Duodenal mucosa (tissue), 2 donors: Measurements from ENCODE around the gene CDC42BPA.
"Not testable (repeated sequence)": the region's sequence is repeated elsewhere in the genome, so short reads cannot be mapped to it uniquely, and the experiment has no call there.

Source experiments
- H3K27ac ChIP-seq: one replicate; pipeline ENCODE4 v1.7.0; 2013; ENCODE audit warnings: low read depth, low read length
- H3K27me3 ChIP-seq, 2 donors: one replicate each; pipeline ENCODE4 v1.7.0; 2013; ENCODE audit warnings: low read length in 2 of 2, control low read depth in 1 of 2; ENCODE audit not compliant: insufficient read depth in 2 of 2, control insufficient read depth in 1 of 2
- H3K36me3 ChIP-seq, 2 donors: one replicate each; pipeline ENCODE4 v1.7.0; 2013; ENCODE audit warnings: low read length in 2 of 2, control low read depth in 1 of 2; ENCODE audit not compliant: insufficient read depth in 2 of 2, control insufficient read depth in 1 of 2
- H3K4me1 ChIP-seq, 2 donors: one replicate each; pipeline ENCODE4 v1.7.0; 2013; ENCODE audit warnings: low read length in 2 of 2, control low read depth in 1 of 2; ENCODE audit not compliant: insufficient read depth in 2 of 2, control insufficient read depth in 1 of 2
- H3K4me3 ChIP-seq, 2 donors: one replicate each; pipeline ENCODE4 v1.7.0; 2013; ENCODE audit warnings: low read length in 2 of 2, low read depth in 1 of 2
- H3K9ac ChIP-seq, 2 donors: one replicate each; pipeline ENCODE4 v1.7.0; 2013; ENCODE audit warnings: low read length in 2 of 2, low read depth in 1 of 2
- H3K9me3 ChIP-seq, 2 donors: one replicate each; pipeline ENCODE4 v1.7.0; 2013; ENCODE audit warnings: low read length in 2 of 2, control low read depth in 1 of 2; ENCODE audit not compliant: control insufficient read depth in 1 of 2

Gene CDC42BPA

GRCh38 chr1:227155688-227156087 lies 162.6 kb downstream of the CDC42BPA start:
- no peak overlapping the region for H3K9ac ChIP-seq
- H3K9me3 ChIP-seq: no peaks in the 10 kb centered on the region
- H3K4me3 ChIP-seq: no peak overlapping the region
- H3K27ac ChIP-seq: no peak overlapping the region
- H3K36me3 ChIP-seq: peaks cover 0 to 6% of the 10 kb centered on the region in 2 donors
- H3K4me1 ChIP-seq: no peaks in the 10 kb centered on the region
- no peaks in the 10 kb centered on the region for H3K27me3 ChIP-seq

GRCh38 chr1:227155004-227155403 lies 163.3 kb downstream of the CDC42BPA start:
- Histone ChIP-seq H3K4me3 (no peak overlapping the region), H3K36me3 (peaks cover 0 to 6% of the 10 kb centered on the region in 2 donors), H3K9ac (no peak overlapping the region), H3K9me3 (no peaks in the 10 kb centered on the region), H3K27ac (no peak overlapping the region), H3K27me3 (no peaks in the 10 kb centered on the region), H3K4me1 (no peaks in the 10 kb centered on the region)

GRCh38 chr1:227152525-227152924 lies 165.8 kb downstream of the CDC42BPA start:
- no peaks in the 10 kb centered on the region for H3K27me3 ChIP-seq

GRCh38 chr1:227140376-227140775 lies 177.9 kb downstream of the CDC42BPA start:
- Histone ChIP-seq H3K36me3 (peaks cover 4 to 34% of the 10 kb centered on the region in 2 donors), H3K4me1 (no peaks in the 10 kb centered on the region), H3K9me3 (no peaks in the 10 kb centered on the region), H3K27ac (no peak overlapping the region), H3K27me3 (no peaks in the 10 kb centered on the region), H3K4me3 (no peak overlapping the region), H3K9ac (no peak overlapping the region)

More at GRCh38 chr1:227152525-227152924, 165.8 kb downstream of the CDC42BPA start:
- Histone ChIP-seq H3K4me3 (no peak overlapping the region), H3K4me1 (no peaks in the 10 kb centered on the region), H3K9ac (no peak overlapping the region), H3K9me3 (no peaks in the 10 kb centered on the region), H3K36me3 (no peaks in the 10 kb centered on the region), H3K27ac (no peak overlapping the region)

- H3K27me3 ChIP-seq: no peaks in the 10 kb centered on the region
- no peaks in the 10 kb centered on the region for H3K9me3 ChIP-seq
- H3K4me1 ChIP-seq: no peaks in the 10 kb centered on the region
- peaks cover 0 to 3% of the 10 kb centered on the region in 2 donors for H3K36me3 ChIP-seq
- no peak overlapping the region for H3K9ac ChIP-seq
- no peak overlapping the region for H3K27ac ChIP-seq
- H3K4me3 ChIP-seq: no peak overlapping the region
Measured at GRCh38 chr1:227136210-227136820, 182.0 kb downstream of the CDC42BPA start.

- H3K9me3 ChIP-seq: no peaks in the 10 kb centered on the region
- peaks cover 0 to 3% of the 10 kb centered on the region in 2 donors for H3K36me3 ChIP-seq
- H3K27me3 ChIP-seq: no peaks in the 10 kb centered on the region
- H3K27ac ChIP-seq: no peak overlapping the region
- H3K9ac ChIP-seq: no peak overlapping the region
- H3K4me3 ChIP-seq: no peak overlapping the region
- H3K4me1 ChIP-seq: no peaks in the 10 kb centered on the region
Measured at GRCh38 chr1:227134686-227135314, 183.5 kb downstream of the CDC42BPA start.

- H3K4me3 ChIP-seq, H3K4me1 ChIP-seq, H3K27ac ChIP-seq, H3K9ac ChIP-seq, H3K9me3 ChIP-seq, H3K27me3 ChIP-seq: not testable (repeated sequence)
- peaks cover 3 to 11% of the 10 kb centered on the region in 2 donors for H3K36me3 ChIP-seq
Measured at GRCh38 chr1:227132695-227133094, 185.6 kb downstream of the CDC42BPA start.

- Histone ChIP-seq H3K9me3 (no peaks in the 10 kb centered on the region), H3K27me3 (no peaks in the 10 kb centered on the region), H3K9ac (no peak overlapping the region), H3K4me3 (no peak overlapping the region), H3K36me3 (peaks cover 3 to 11% of the 10 kb centered on the region in 2 donors), H3K27ac (no peak overlapping the region), H3K4me1 (peaks cover 0 to under 1% of the 10 kb centered on the region in 2 donors)
Measured at GRCh38 chr1:227131193-227131592, 187.1 kb downstream of the CDC42BPA start.

GRCh38 chr1:227127891-227128290 lies 190.4 kb downstream of the CDC42BPA start:
- no peak overlapping the region for H3K9ac ChIP-seq
- peaks cover 3 to 11% of the 10 kb centered on the region in 2 donors for H3K36me3 ChIP-seq
- no peak overlapping the region for H3K4me3 ChIP-seq
- H3K9me3 ChIP-seq: no peaks in the 10 kb centered on the region
- no peaks in the 10 kb centered on the region for H3K27me3 ChIP-seq
- peaks cover 0 to 4% of the 10 kb centered on the region in 2 donors for H3K4me1 ChIP-seq
- no peak overlapping the region for H3K27ac ChIP-seq

- Histone ChIP-seq H3K27me3 (no peaks in the 10 kb centered on the region), H3K27ac (no peak overlapping the region), H3K9ac (no peak overlapping the region), H3K9me3 (no peaks in the 10 kb centered on the region), H3K36me3 (peaks cover 3 to 11% of the 10 kb centered on the region in 2 donors), H3K4me1 (peaks cover 0 to 16% of the 10 kb centered on the region in 2 donors), H3K4me3 (no peak overlapping the region)
Measured at GRCh38 chr1:227125929-227126545, 192.3 kb downstream of the CDC42BPA start.
